Skeletal muscle cell (primary cell): ENCODE data around the gene MPI.
A peak's percentile ranks its signal among the peaks of the same experiment; 100 is the strongest.
"Not testable (repeated sequence)": the region's sequence is repeated elsewhere in the genome, so short reads cannot be mapped to it uniquely, and the experiment has no call there.

Experiments
- DNase-seq: peaks from one replicate; pipeline ENCODE4 v3.0.0-alpha.2; 2010; ENCODE audit warnings: low read depth
- H3K4me3 ChIP-seq: 2 replicates; pipeline ENCODE4 v1.5.1; 2011; ENCODE audit warnings: low read depth, mild to moderate bottlenecking, control low read depth, low read length, moderate library complexity

Gene MPI

DNA sequence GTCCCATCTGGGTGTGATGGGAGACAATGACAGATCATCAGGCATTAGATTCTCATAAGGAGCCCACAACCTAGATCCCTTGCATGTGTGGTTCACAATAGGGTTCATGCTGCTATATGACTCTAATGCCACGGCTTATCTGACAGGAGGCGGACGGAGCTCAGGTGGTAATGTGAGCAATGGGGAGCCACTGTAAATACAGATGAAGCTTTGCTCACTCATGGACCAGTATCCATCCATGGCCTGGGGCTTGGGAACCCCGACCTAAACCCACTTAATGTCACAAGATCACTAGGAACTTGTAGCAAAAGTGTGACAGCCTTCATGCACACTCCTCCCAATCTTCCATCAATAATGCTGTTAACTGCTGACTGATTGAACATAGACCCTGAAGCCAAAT lies 18.8 kb downstream of the MPI start:
- DNase-seq = no peak
- no peak overlapping the region for H3K4me3 ChIP-seq

DNA sequence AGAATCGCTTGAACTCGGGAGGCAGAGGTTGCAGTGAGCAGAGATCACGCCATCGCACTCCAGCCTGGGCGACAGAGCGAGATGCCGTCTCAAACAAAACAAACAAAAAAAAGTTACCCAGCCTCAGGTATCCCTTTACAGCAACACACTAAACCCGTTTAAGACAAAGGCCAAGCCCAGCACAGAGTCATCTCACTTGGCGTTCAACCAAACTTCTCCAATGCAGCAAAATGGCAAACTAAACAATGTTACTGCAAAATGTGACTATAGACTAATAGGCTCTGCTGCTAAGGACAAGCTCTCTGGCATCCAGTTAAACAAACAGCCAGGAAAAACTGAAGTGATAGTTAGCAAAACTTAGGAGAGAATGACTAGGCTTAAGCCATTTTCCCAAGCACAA lies 23.2 kb downstream of the MPI start:
- DNase-seq = no peak
- H3K4me3 ChIP-seq = no peak overlapping the region

DNA sequence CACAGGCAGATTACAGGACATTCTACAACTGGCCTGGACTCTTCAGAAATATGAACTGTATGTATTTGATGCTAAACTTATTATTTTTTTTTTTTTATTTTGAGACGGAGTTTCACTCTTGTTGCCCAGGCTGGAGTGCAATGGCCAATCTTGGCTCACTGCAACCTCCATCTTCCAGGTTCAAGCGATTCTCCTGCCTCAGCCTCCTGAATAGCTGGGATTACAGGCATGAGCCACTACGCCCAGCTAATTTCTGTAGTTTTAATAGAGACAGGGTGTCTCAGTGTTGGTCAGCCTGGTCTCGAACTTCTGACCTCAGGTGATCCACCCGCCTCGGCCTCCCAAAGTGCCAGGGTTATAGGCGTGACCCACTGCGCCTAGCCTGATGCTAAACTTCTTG lies 24.0 kb downstream of the MPI start:
- not testable (repeated sequence) for DNase-seq, H3K4me3 ChIP-seq

DNA sequence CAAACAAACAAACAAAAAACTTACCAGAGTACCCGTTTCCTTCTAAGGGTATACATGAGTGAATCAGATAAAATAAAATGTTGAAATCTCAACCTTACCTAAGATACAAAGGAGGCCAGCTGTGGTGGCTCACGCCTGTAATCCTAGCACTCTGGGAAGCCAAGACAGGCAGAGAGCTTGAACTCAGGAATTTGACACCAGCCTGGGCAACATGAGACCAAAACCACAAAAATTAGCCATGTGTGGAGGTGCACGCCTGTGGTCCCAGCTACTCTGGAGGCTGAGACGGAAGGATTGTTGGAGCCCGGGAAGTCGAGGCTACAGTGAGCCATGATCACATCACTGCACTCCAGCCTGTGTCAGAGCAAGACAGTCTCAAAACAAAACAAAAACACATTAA lies 27.8 kb downstream of the MPI start:
- H3K4me3 ChIP-seq = no peak overlapping the region
- no peak for DNase-seq

DNA sequence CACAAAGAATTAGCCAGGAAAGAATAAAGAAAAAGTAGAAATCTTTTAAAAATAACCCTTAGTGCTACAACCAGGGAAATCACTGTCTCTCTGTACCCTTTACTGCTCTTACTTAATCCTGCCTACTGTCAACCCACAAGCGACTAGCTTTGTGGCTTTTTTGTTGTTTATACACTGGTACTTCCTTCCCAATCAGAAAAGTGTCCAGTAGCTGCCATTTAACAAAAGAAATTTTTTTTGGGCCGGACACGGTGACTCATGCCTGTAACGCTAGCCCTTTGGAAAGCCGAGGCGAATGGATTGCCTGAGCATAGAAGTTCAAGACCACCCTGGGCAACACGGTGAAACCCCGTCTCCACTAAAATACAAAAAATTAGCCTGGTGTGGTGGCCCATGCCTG lies 30.6 kb downstream of the MPI start:
- H3K4me3 ChIP-seq = no peak overlapping the region
- no peak for DNase-seq

DNA sequence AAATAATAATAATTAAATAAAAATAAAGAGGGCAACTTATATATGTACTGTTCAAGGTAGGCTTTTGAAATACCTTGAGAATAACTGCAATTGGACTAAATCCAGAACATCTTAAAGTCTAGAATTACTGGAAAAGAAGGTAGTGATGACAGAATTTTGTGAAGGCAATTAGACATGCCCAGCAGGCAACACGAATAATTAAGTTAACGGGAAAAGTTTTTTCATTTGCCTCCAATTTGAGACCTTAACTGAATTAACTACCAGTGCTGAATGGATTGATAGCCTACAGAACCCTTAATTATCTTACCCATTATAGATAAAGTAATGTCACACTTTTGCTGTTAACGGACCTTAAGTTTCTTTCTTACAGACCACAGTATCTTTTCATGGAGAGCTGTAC lies 34.7 kb downstream of the MPI start:
- no peak for DNase-seq
- H3K4me3 ChIP-seq = no peak overlapping the region

DNA sequence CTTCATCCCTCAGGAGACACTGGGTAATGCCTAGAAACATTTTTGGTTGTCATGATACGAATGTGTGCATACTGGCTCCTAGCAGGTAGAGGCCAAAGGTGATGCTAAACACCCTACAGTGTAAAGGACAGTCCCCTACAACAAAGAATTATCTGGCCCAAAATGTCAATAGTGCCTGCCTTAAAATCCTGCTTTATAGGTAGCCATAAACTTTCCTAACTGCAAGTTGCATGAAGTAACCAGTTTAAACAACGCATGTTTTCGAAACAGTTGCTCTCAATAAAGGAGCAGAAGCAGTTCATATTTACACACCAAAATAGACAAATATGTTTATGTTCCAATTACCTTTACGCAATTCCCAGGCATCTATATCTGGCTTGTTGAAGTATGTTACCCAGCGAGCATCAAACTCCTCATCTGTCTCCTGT lies 38.9 kb downstream of the MPI start:
- DNase-seq = no peak
- no peak overlapping the region for H3K4me3 ChIP-seq

DNA sequence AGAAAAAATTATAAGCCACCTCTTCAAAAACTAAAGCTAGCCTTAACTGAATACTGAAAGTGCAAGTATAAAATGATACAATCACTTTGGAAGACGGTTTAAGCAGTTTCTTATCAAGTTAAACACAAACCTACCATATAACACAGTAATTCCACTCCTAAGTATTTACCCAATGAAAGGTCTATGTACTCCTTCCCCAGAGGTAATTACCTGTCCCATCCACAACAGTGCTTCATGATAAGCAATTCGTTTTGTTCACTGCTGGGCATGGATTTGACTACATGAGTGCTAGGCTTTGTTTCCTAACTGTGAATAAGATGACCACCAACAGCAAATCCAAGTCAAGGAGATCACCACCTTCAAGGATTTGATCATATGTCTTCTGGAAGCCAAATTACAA lies 43.7 kb downstream of the MPI start:
- no peak for DNase-seq
- no peak overlapping the region for H3K4me3 ChIP-seq

DNA sequence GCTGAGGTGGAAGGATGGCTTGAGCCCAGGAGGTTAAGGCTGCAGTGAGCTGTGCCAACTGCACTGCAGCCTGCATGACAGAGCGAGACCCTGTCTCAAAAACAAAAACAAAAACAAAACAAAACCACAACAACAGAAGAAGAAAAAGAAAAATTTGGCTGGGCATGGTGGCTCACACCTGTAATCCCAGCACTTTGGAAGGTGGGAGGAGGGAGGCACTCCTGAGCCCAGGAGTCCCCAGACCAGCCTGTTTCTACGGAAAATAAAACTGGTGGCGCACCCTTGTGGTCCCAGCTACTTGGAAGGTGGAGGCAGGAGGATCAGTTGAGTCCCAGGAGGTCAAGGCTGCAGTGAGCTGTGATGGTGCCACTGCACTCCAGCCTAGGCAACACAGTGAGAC lies 45.4 kb downstream of the MPI start:
- not testable (repeated sequence) for H3K4me3 ChIP-seq, DNase-seq

DNA sequence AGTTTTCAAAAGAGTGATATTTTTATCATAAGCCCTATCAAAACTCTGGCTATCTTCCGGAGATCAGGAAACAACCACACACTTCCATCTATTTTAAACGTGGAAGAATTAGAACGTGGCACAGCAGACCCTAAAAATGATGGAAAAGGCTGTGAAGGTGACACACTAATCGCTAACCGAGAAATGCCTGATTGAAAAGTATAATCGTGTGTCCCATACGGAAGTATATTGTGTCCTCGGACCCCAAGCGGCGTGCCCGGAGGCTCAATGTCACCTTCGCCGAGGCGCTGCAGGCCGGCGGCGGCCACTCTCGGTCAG lies 47.4 kb downstream of the MPI start:
- peak overlapping the region; percentile 96 for H3K4me3 ChIP-seq
- DNase-seq = no peak

DNA sequence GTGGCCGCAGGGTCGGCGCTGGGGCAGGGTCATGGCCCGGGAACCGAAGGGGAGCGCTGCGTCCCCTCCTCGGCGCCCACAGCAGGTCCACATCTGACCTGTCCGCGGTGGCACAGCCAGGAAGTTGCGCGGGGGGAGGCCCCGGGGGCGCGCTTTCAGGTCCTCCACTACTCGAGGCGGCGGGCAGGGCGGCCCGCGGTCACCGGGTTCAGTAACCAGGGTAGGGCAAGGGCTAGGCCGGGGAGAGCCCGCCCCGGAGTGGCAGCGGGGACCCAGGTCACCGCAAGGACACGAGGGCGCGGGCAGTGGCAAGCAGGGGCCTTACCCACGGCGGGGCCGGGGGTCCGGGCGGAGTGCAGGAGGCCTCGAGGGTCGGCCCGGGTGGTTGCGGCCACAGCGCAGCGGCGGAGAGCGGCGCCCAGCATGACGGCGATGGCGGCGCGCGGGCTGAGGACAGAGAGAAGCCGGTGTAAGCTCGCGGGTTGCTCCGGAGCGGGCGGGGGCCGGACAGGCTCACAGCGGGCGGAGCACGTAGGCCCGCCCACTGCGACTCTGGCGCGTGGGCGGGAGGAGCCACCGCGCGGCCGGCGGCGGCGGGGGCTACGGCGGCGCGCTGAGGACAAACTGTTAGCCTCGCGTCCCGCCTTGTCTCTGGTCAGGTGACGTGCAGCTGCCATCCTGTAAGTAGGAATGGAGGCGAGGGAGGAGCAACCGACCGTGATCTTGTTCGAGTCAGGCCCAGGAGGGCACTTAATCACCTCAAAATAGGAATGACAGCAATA lies 47.9 kb downstream of the MPI start, which contains the start of gene COX5A:
COX5A (minus strand) TSS at position 484 of the 782 bp plus-strand sequence; CDS start at position 425, 59 bp downstream.
- H3K4me3 ChIP-seq = peak within 1 kb of the TSS; percentile 96

DNA sequence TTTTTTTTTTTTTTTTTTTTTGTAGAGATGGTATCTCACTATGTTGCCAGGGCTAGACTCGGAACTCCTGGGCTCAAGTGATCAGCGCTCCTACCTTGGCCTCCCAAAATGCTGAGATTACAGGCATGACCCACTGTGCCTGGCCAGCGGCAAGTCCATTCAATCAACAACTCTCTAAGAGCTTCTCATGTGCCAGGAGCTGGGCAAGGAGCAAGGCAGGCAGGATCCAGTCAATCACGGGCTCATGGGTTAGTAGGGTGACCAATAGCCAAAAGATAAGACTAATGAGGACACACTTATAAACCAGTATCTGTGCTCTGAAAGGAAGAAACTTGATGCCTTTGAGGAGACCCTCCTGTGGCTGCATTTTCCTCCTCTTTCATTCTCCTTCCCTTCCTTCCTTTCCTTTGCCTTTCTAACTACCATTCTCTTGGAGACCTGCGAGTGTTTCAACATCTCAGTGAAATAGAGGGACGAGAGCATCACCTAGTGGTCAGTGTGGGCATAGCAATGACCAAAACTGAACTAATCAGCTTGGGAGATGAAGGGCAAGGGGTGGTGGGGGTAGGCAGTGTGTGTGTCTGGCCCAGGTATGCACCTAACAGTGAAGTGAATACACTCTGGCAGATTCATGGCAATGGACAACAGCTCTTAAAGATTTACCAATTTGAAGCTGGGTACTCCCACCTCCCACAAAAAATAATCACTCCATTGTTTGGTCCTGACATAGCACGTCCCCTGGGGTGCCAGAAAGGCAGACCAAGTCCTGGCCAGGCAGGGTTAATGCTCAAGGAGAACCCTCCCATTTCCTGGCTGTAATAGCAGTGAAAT lies 60.5 kb downstream of the MPI start:
- no peak overlapping the region for H3K4me3 ChIP-seq
- DNase-seq = no peak

More for the DNA sequence above, 47.9 kb downstream of the MPI start, which contains the start of gene COX5A:
- DNase-seq = peak; percentile 92

DNA sequence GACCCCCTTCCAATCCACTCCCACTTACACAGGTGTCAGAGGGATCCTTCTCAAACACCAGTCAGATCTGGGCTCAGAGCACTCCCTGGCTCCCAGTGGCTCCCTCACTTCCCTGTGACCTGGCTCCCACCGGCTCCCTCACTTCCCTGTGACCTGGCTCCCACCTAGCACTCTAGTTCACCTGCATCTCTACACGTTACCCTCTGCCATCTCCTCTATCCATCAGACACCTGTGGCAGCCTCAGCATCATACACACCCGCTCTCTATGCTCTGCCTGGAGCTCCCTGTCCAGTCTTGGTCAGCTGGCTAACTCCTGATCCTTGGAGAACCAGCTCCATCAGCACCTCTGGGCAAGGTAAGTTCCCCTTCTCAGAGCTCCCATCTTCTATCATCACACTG lies 61.2 kb downstream of the MPI start:
- no peak overlapping the region for H3K4me3 ChIP-seq
- no peak for DNase-seq
